ENCODE data around the gene SFSWAP. TPM values are rescaled to one million over a fixed set of nuclear protein-coding genes. Genes with fewer than 3 reads are reported as not detected.

Gene SFSWAP
- total RNA-seq, 1 experiment from 2014 or later: 50.4 TPM

GRCh38 chr12:131698286-131698685 lies 12.6 kb upstream of the SFSWAP start:
- ATAC-seq: no peak
- Histone ChIP-seq H3K4me1 (ENCODE audit: control insufficient read depth in 1 of 2, insufficient read depth in 2 of 2, low read length in 2 of 2) (no peaks in the 10 kb centered on the region), H2AFZ (ENCODE audit: low read depth, low read length, poor library complexity, severe bottlenecking) (no peak overlapping the region), H3K4me3 (replicated peaks in 1 of 2; ENCODE audit: low read depth in 1 of 2, low read length in 2 of 2) (no peak overlapping the region), H3K9me3 (ENCODE audit: control insufficient read depth in 1 of 2, insufficient read depth in 1 of 2, low read depth in 1 of 2, low read length in 2 of 2) (no peaks in the 10 kb centered on the region), H3K9me2 (ENCODE audit: insufficient read depth) (no peaks in the 10 kb centered on the region), H4K20me1 (ENCODE audit: insufficient read depth) (no peaks in the 10 kb centered on the region), H3K79me2 (ENCODE audit: insufficient read depth, low read length) (no peaks in the 10 kb centered on the region), H3K27ac (ENCODE audit: low read depth, low read length) (no peak overlapping the region), H3K4me2 (ENCODE audit: low read length) (no peak overlapping the region), H3K9ac (ENCODE audit: low read length) (no peak overlapping the region), H3K36me3 (ENCODE audit: control insufficient read depth in 1 of 2, insufficient read depth in 2 of 2, low read length in 2 of 2) (no peaks in the 10 kb centered on the region), H3K27me3 (ENCODE audit: insufficient read depth, low read length) (no peaks in the 10 kb centered on the region)
- ChIA-PET RAD21 (ENCODE audit: low non-redundant PET in 1 of 2, low total read pairs in 2 of 2, uncharacterized antibody in 2 of 2, unreplicated experiment in 2 of 2) (no interaction called here), POLR2A (no interaction called here), CTCF (no interaction called here)
- no peak for DNase-seq (ENCODE audit: low read depth, low spot score)
- intact Hi-C loops (cut with micrococcal nuclease): no loop called here
- TF ChIP-seq ATF3 (IDR thresholded peaks at IDR 0.05): no peak
- TF ChIP-seq POLR2AphosphoS5 (IDR thresholded peaks at IDR 0.05; ENCODE audit: low read depth, low read length): no peak
- no peak for TF ChIP-seq JUND (IDR thresholded peaks at IDR 0.05)
- no peak for TF ChIP-seq EZH2 (IDR thresholded peaks at IDR 0.05)
- no peak for TF ChIP-seq EZH2phosphoT487 (IDR thresholded peaks at IDR 0.05; ENCODE audit: borderline replicate concordance)
- BruUV-seq (replicated peaks): no TSS peak

- ChIA-PET RAD21 (ENCODE audit: low non-redundant PET in 1 of 2, low total read pairs in 2 of 2, uncharacterized antibody in 2 of 2, unreplicated experiment in 2 of 2) (no interaction called here), CTCF (no interaction called here), POLR2A (no interaction called here)
- no peak overlapping the region for H3K4me3 ChIP-seq (replicated peaks in 1 of 2; ENCODE audit: low read depth in 1 of 2, low read length in 2 of 2)
- intact Hi-C loops (cut with micrococcal nuclease): no loop called here
- no TSS peak for BruUV-seq (replicated peaks)
- no peak overlapping the region for H3K27ac ChIP-seq (ENCODE audit: low read depth, low read length)
- no peaks in the 10 kb centered on the region for H3K4me1 ChIP-seq (ENCODE audit: control insufficient read depth in 1 of 2, insufficient read depth in 2 of 2, low read length in 2 of 2)
- no peaks in the 10 kb centered on the region for H3K9me3 ChIP-seq (ENCODE audit: control insufficient read depth in 1 of 2, insufficient read depth in 1 of 2, low read depth in 1 of 2, low read length in 2 of 2)
- H3K27me3 ChIP-seq (ENCODE audit: insufficient read depth, low read length): no peaks in the 10 kb centered on the region
- H3K9ac ChIP-seq (ENCODE audit: low read length): no peak overlapping the region
- no peaks in the 10 kb centered on the region for H3K9me2 ChIP-seq (ENCODE audit: insufficient read depth)
- no peak overlapping the region for H3K4me2 ChIP-seq (ENCODE audit: low read length)
- no peaks in the 10 kb centered on the region for H3K36me3 ChIP-seq (ENCODE audit: control insufficient read depth in 1 of 2, insufficient read depth in 2 of 2, low read length in 2 of 2)
- no peaks in the 10 kb centered on the region for H3K79me2 ChIP-seq (ENCODE audit: insufficient read depth, low read length)
- H2AFZ ChIP-seq (ENCODE audit: low read depth, low read length, poor library complexity, severe bottlenecking): no peak overlapping the region
- DNase-seq (ENCODE audit: low read depth, low spot score) (no peak), ATAC-seq (no peak)
- TF ChIP-seq POLR2A (IDR thresholded peaks at IDR 0.05; ENCODE audit: borderline replicate concordance, extremely low read depth, insufficient read depth, insufficient read length): no peak
- TF ChIP-seq SP1 (IDR thresholded peaks at IDR 0.05; ENCODE audit: low read depth): no peak
- TF ChIP-seq JUND (IDR thresholded peaks at IDR 0.05): no peak
- TF ChIP-seq CBX3 (IDR thresholded peaks at IDR 0.05; ENCODE audit: low read depth): no peak
- TF ChIP-seq SIN3A (IDR thresholded peaks at IDR 0.05; ENCODE audit: low read depth): no peak
- no peak for TF ChIP-seq ZFX (IDR thresholded peaks at IDR 0.05)
- TF ChIP-seq SRF (IDR thresholded peaks at IDR 0.05; ENCODE audit: low read depth): no peak
- TF ChIP-seq ATF3 (IDR thresholded peaks at IDR 0.05): no peak
- no peak for TF ChIP-seq EZH2 (IDR thresholded peaks at IDR 0.05)
- TF ChIP-seq EZH2phosphoT487 (IDR thresholded peaks at IDR 0.05; ENCODE audit: borderline replicate concordance): no peak
- TF ChIP-seq REST (IDR thresholded peaks at IDR 0.05; ENCODE audit: low read depth): no peak
- TF ChIP-seq ZNF274 (IDR thresholded peaks at IDR 0.05; ENCODE audit: low read depth, low read length): no peak
- TF ChIP-seq POLR2AphosphoS5 (IDR thresholded peaks at IDR 0.05; ENCODE audit: low read depth, low read length): no peak
- TF ChIP-seq MAX (IDR thresholded peaks at IDR 0.05): no peak
- no peak for TF ChIP-seq TCF7L2 (IDR thresholded peaks at IDR 0.05; ENCODE audit: borderline replicate concordance, extremely low read depth, insufficient read depth, insufficient read length)
- H4K20me1 ChIP-seq (ENCODE audit: insufficient read depth): no peaks in the 10 kb centered on the region
These were observed 11.5 kb upstream of the SFSWAP start for GRCh38 chr12:131699434-131699833.
